Middle frontal gyrus (tissue), 1 donor: ENCODE data around the gene RBMS2.

Source experiments
- DNase-seq: peaks from one replicate; pipeline ENCODE4 v3.0.0-alpha.2; 2015; ENCODE audit warnings: low spot score; ENCODE audit errors: extremely low spot score

Gene RBMS2

DNA sequence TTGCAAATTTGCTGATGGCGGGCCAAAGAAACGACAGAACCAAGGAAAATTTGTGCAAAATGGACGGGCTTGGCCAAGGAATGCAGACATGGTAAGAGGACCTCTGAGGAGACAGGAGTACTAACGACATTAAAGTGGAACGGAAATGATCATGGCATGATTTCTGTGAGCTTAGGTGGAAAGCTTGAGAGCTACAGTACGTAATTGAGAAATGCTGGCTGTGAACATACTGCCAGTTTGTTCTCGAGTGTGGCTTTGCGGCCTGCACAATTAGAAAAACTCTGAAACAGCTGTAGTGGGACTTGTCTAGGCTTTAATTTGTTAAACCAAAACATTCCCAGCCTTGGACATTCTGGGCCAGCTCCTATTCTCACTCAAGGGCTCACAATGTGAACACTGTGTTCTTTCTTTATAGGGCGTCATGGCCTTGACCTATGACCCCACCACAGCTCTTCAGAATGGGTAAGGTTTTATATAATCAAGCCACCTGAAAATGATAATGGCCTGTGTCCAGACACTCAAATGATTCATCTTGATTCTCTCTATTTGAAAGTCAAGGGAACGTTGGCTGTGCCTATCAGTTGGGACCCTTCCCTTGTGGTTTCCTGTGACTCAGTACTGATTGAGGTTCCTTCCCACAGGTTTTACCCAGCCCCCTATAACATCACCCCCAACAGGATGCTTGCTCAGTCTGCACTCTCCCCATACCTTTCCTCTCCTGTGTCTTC lies 60.0 kb downstream of the RBMS2 start:
- no peak for DNase-seq

DNA sequence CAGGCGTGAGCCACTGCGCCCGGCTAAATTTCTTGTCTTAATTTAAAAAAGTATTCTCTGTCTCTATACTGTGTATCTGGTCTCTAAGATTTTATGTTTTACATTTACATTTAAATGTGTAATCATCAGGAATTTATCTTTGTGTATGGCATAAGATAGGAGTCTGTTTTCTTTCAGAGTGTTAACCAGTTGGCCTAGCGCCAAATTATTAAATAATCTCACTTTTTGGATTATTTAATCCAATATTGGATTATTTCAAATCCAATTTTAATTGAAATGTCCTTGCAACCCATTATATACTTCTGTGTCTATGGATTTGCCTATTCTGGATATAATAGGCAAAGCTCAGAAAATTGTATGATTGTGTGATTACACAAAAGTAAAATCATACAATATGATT lies 63.5 kb downstream of the RBMS2 start:
- DNase-seq: no peak

DNA sequence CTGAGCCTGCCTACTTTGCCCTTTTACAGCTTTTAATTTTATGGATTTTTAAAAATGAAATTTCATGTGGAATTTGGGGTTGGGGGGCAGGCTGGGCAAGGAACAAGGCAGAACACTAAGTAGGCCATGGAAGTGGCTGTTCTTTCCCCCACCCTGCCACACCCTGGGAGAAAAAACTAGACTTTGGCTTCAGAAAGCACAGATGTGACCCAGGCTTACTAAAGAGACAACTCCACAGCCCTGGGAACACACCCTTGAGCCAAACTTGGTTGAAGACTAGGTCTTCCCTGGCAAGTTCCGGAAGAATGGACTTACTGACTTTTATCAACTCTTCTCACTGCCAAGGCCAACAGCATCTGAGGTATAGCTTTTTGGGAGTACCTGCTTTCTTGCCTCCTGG lies 68.2 kb downstream of the RBMS2 start:
- DNase-seq: no peak

DNA sequence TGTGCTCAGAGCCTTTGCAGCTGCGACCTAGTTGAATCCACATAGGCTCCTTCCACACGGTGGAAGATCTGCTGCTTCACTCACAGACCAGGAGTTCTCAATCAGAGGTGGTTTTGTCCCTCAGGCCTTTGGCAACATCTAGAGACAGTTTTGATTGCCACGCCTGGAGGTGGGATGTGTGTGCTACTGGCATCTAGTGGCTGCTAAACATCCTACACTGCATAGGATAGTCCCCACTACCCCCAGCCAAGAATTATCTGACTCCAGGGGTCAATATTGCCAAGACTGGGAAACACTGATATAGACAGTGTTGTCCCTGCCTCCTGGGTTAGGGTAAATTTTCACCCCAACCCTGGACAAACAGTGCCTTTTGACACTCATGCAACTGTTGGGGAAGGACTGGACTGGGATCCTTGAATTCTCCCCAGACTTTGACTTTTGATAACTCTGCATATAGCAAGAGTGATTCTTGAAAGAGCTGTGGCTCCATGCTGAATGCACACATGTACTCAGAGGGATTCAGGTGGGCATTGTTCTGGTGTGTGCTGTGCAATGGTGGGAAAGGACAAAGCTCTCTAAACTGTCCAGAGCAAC lies 68.7 kb downstream of the RBMS2 start:
- DNase-seq: no peak

DNA sequence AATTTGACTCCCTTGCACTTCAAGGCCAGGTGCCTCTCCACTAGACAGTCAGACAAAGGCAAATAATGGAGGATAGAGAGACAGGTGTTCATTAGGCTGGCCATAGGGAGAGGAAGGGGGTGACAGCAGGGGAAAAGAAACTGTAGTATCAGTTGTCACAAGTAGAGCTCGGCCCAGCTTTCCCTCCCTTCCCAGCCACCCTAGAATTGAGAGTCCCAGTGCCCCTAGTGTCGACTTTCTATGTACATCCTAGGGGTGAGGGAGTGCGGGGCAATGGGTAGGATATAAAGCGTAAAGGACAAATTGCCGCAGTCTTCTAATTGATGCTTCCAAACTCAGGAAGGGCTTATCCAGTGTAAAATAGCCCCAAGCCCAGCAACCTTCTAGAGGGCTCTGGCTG lies 69.5 kb downstream of the RBMS2 start:
- no peak for DNase-seq

DNA sequence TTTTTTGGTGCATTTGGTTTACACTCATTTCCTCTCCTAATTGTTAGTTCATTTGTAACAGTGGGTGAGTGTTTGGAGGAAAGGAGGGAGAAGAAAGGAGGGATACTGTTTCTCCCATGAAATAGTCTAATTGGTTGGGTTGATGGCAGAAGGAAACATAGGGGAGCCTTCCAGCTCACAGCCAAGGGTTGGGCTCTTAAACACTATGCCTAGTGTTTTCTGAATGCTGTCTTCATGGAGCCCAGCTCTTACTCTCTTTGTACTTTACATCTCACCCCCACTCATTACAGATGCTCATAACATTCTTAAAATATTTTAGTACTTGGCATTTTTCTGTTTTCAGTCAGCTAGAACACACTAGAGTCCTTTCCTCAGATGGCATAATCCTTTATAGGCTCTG lies 70.3 kb downstream of the RBMS2 start:
- DNase-seq: no peak

DNA sequence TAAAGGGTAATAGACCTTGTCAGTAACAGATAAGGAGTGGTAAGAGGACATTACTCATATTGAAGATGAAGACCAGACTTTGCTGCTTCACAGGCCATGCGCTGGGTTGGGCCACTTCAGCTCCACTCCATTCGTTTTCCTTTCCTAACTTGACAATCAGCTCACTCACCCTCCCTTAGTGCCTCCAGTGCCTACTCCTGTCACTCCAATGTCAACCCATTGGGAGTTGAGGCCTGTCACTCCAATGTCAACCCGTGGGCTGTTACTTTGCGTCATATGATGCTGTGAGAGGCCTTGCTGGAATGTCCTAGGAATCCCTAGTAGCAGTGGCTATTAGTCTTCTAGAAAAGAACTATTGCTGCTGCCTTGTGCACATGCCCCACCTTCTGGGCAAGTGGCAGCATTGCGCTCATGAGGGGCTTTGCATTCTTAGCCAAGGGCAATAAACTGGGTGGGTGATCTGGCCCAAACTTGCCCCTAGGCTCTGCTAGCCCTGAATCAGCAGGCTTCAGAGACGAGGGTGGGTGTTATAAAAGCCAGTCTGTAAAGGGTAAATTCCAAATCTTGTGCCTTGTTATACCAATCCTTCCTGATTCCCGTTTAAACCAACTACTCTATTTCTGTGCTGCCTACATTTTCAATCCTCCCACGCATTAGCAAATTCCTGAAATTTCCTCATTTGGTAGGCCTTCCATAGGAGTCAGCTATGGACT lies 72.4 kb downstream of the RBMS2 start:
- no peak for DNase-seq

DNA sequence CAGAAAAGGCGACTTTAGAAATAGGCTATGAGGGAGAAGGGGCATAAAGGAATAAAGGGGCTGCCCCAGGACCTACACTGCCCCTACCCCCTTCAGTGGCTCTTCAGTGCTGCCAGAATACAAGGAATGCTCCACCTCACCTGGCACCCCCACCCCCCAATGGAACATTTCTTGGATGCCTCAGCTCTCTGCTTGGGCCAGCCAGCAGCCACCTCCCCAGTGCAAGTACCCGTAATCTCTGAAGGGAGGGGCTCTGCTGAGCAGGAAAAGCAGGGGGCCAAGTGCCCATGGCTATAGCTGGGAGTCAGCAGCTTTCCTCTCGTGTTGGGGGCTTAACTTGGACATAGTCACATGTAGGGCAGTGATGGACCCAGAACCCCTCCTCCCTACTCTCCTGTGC lies 75.2 kb downstream of the RBMS2 start:
- DNase-seq: no peak

DNA sequence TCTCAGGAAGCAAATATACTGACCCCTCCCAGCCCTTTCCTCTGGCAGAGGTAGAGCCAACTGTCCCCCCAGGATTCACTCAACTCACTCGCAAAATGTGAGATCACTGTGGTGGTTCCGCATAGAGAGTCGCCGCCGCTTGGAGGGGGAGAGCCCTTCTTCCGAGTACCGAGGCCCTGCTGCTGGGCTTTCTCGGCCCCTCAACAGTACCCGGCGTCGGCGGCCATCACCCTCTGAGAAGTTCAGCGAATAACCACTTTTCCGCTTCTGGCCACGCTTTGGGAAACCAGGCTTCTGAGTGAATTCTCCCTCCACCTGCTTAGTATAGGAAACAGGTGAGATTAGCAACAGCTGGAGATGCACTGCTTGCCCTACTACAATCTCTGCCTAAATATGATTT lies 77.4 kb downstream of the RBMS2 start:
- DNase-seq: no peak

DNA sequence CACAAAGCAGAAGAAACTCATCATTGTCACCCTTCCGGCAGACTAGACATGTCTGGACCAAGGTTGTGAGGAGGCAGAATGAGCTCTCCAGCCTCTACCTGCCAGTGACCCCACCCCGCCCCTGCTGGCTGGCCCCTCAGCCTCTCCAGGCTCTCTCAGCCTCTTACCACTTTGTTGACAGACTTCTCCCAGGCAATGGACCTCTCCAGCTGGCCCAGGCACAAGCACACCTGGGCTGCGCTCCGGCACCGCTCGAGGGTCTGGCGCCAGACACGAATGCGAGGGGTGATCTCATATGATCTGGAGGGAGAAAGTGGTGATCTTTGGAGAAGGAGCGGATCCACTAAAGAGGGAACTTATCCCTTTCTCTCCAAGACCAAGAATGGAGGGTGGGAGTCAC lies 78.2 kb downstream of the RBMS2 start:
- no peak for DNase-seq

DNA sequence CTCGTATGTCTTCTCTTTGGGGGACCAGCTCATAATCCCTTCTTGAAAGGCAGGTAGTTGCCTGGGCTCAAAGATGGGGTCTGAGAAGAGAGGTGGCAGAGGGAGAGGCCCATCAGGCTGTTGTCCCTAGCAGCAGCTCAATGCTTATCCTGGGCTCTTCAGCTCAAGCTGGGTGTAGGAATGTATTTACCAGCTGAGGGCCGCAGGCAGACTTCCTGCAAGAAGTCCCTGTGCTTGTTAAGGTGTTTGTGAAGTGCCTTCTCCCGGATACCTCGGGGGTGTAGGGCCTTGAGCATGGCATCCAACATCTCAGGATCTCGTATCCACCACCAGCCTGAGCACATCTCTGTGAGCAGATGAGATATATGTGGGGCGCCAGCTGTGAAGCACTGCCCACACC lies 79.1 kb downstream of the RBMS2 start:
- no peak for DNase-seq

DNA sequence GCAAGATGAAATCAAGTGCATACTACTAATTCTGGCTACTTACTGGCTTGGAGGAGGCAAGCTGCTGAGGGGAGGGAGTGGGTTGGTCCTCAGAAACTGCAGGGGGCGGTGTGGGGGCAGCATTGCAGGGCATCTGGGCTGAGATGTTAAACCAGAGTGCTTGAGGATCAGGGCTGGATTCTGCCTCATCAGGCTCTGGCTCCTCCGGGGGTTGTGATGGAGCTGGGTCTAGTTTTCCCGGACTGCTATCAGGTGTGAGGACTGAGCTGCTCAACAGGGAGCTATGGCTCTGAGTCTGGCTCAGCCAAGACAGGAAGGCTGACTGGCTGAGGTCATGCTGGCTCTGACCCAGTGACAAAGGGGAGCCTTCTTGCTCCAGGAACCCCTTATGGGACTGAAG lies 79.9 kb downstream of the RBMS2 start:
- no peak for DNase-seq

DNA sequence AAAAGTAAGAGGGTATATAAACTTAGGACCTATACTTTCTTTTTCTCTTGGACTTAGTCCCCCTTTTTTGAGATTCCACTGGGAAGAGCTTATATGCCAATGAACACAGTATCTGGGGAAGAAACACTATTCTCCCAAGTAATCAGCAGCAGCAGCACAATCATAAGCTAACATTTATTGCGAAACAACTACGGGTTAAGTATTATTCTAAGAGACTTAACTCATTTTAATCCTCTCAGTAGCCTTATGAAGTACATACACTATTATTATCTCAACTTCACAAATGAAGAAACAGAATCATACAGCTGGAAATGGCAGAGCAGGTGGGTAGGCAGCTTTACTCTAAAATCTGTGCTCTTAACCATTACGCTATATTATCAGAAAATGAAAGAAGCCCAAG lies 80.6 kb downstream of the RBMS2 start:
- DNase-seq: no peak

DNA sequence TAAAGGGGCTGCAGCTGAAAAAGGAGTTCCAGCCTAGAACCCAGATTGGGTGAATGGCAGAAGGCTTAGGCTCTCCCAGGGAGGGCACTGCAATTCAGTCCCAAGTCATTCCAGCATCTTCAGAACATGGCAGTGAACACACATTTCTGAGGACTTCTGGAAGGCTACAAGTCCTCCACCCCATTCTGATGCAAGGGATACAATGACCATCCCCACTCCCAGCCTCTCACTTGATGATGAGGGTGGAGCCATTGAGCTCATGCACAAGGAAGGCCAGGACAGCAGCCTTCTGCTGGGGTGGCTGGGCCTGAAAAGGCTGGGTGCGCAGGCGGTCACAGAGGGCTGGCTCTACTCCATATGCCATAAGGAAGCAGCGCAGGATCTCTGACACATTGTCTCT lies 82.7 kb downstream of the RBMS2 start:
- DNase-seq: no peak

DNA sequence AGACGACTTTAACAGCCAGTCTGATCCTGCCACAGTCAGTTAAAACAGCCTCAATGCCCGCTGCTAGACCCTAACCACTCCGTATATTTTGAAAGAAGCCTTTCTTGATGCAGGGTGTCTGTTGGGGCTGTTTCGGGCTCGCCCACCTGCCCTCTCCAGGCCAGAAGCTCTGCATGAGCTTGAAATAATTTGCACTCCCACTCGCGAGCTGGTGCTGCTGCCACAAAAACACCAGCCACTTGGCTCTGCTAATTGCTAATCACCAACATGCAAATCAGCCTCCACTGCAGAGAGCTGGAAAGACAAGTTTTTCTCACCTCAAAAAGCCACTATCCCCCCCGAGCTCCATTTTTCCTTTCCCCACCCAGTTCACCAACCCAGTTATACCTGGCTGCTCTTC lies 93.0 kb downstream of the RBMS2 start:
- no peak for DNase-seq

DNA sequence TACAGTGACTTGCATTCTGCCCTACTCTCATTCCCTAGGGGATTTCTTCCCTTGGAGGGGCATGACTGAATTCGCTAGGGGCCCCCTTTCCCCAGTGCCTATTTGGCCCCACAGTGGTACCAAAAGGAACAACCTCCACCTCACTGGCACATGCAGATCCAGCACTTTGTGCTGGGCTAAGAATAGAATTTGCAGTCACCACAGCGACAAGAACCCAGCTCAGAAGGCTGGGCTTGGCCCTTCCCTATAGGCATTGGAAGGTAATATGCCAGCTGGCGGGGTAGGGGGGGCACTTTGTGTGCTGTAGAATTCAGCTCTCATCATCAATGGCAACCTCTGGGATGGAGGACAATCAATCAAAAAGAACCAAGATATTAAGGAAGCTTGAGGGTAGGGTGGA lies 94.6 kb downstream of the RBMS2 start:
- DNase-seq: no peak

DNA sequence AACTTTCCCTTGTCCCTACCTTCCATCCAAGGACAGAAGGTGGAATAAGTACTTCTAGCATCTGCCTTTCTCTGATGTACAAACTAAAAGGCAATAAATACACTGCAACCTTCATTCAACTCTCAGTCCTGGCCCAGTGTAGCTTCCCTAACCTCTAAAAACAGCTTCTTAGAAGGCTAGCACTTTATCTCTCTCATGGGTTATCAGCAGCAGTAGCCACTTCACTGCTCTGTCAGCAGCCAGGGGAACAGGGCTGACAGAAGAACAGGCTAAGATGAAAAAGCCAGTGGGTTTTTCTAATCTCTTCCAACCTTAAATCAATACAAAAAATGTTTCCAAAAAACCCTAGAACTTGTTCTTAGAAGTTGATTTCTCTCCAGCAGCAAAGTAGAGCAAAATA lies 95.3 kb downstream of the RBMS2 start:
- no peak for DNase-seq

DNA sequence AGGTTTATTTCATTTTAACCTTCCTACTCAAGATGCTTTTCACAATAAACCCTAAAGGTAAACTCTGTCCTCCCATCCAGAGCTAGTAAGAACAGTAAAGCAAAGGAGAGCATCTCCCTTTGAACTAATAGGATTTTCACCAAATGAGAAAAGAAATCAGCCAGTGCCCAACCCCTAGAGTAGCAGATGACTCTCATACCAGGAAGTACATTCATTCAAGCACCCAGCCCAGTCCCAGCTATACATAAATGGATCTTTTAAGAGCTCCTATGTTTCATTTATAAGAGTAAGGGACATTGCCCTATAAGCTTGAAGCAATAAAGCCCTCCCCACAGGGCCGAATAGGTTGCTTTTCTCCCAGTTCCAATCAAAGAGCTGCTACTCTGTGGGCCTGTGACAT lies 100.9 kb downstream of the RBMS2 start:
- no peak for DNase-seq

DNA sequence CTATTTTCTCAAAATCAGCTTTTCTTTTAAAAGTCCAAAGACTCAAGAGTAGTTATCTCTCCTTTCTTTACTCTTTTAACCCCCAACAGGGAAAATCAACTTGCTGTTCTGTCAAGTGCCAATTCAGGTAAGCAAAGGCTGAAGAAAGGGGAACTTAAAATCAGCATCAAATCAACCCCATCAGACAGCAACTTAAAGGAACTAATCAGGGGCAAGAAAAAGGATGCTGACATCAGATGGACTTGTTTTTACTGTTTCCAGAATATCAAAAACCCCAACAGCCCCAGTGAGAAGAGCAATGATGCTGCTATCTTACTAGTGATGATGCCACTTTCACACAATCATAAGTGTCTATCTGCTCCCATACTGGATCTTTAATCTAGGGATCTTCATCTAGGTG lies 105.1 kb downstream of the RBMS2 start:
- no peak for DNase-seq

DNA sequence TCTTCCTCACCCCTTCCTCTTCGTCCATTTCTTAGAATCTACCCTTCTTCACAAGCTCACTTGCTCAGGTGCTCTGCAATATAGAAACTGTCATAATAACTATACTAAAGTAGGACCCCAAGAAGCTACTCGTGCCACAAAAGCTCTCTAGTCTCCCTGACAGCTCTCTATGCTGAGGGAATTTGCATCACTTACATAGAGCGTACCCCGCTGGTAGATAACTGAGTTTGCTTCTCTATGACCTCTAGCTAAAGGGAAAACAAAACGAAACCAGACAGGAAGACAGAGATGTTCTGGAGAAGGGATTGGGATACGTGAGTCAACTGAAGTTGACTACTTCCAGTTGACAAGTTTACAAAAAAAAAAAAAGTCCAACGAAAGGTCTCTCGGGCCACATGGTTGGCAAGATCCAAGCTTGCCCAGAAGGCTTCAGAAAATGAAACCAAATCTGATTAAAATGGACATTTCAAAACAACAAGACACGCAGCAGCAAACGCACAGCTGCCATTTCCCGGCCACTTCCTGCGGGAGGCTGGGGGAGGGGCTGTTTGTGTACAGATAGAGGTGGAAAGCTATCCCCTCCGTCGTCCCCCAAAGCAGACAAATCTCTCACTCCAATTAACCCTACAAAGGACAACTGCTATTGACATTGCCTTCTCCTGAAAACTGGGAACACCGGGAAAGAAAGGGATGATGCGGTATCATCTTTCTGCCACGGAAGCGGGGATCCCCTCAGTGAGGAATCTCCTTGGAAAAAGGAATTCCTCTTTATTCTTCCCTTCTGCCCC lies 107.2 kb downstream of the RBMS2 start:
- no peak for DNase-seq

DNA sequence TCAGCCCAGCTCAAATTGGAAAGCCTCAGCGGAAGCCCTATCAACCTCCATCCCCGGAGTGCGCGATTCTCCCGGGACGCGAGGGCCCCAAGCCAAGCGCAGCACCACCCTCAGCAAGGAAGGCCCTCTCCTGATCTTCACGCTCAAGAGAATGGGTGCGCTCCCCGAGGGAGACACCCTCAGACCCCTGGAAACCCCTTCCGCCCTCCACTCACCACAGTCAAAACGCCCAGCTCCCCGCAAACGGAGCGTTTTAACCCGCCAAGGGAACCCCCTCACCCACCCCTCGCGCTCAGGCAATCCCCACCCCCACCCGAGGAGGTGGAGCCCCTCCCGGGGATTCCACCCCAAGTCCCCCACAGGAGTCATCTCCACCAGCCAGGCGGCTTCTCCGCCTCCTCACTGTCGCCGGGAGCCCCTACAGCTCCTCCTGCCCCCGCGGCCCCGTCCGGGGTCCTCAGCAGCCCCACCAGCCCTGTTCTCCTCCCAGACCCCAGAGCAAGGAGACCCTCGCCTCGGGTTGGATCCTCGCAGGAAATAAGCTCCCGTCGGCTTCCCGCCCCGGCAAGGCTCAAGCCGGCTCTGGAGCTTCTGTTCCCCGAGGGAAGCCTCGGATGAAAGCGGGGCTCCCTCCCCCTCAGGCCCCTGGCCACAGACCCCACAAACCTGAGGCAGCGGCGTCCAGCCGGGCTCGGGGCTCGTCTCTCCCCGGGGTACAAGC lies 108.0 kb downstream of the RBMS2 start:
- DNase-seq: no peak
